Measurements from ENCODE around the gene THRA. TPM values are rescaled to one million over a fixed set of nuclear protein-coding genes. Genes with fewer than 3 reads are reported as not detected.

THRA gene
- total and polyA plus RNA-seq, 11 donors, result 50.6 to 105 (median 69.8) TPM

DNA sequence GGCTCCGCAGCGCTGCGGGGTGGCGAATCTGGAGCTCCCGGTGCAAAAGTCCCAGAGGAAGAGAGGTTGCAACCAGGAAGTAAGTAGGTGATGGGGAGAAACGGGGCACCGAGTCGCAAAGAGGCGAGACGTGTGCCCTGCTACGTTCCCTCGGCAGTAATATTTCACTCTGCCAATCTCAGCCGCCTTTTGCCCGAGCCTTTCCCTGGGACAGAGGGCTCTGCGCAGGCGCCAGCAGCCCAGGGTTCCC, 37.6 kb downstream of the THRA start, which contains the start of gene NR1D1:
NR1D1 (minus strand) TSS at position 171 of the 250 bp plus-strand sequence. CDS start 495 bp downstream, outside the sequence.
- WGBS, 4 donors, result 0 to 1% (median 0%) methylated on average over 16 of the region's 16 CpGs
- Histone ChIP-seq H3K9me3 (no peaks in the 10 kb centered on the region), H3K27ac (peak within 1 kb of the TSS; percentile 78 to 100 (median 98)), H3K4me1 (peaks cover 20 to 92% (median 76%) of the 10 kb centered on the region in 12 donors), H3K27me3 (no peaks in the 10 kb centered on the region), H3K36me3 (peaks cover 0 to 34% (median 26%) of the 10 kb centered on the region in 9 donors), H3K4me3 (peak within 1 kb of the TSS; percentile 72 to 100 (median 84))
- DNase-seq (no peak), ATAC-seq (no peak)
- TF ChIP-seq CTCF (IDR thresholded peaks at IDR 0.05) (no peak), POLR2A (IDR thresholded peaks at IDR 0.05) (peak; percentile 77 to 83)
- intact Hi-C loops (cut with DNase I), result loop anchor here in 1 of 10 donors (1.0 kb wide), 1 partner anchor 11 kb away; no protein-coding TSS in a partner anchor

GRCh38 chr17:40100669-40101366, 38.1 kb downstream of the THRA start:
- Histone ChIP-seq H3K36me3 (peaks cover 0 to 30% (median 21%) of the 10 kb centered on the region in 9 donors), H3K4me3 (peak overlapping the region; percentile 72 to 100 (median 84)), H3K9me3 (no peaks in the 10 kb centered on the region), H3K27me3 (no peaks in the 10 kb centered on the region), H3K4me1 (peaks cover 20 to 92% (median 73%) of the 10 kb centered on the region in 12 donors), H3K27ac (peak overlapping the region; percentile 78 to 100 (median 98))
- intact Hi-C loops (cut with DNase I), result loop anchor here in 1 of 10 donors (1.0 kb wide), 1 partner anchor 10 kb away; no protein-coding TSS in a partner anchor
- 0 to 1% (median 1%) methylated on average over 22 to 25 of the region's 25 CpGs for WGBS, 4 donors
- DNase-seq (peak; percentile 98 to 100 (median 99)), ATAC-seq (peak; percentile 63 to 73 (median 68))
- TF ChIP-seq CTCF (IDR thresholded peaks at IDR 0.05), result no peak
- peak in 1 of 2 donors; percentile 59 for TF ChIP-seq POLR2A (IDR thresholded peaks at IDR 0.05)

GRCh38 chr17:40101367-40102210, 38.8 kb downstream of the THRA start:
- Histone ChIP-seq H3K27ac (peak overlapping the region in 11 of 12 donors; percentile 88 to 100 (median 98)), H3K4me1 (peaks cover 20 to 92% (median 73%) of the 10 kb centered on the region in 12 donors), H3K9me3 (no peaks in the 10 kb centered on the region), H3K4me3 (peak overlapping the region in 10 of 12 donors; percentile 72 to 100 (median 84)), H3K27me3 (no peaks in the 10 kb centered on the region), H3K36me3 (peaks cover 0 to 22% (median 13%) of the 10 kb centered on the region in 9 donors)
- WGBS, 4 donors, result 65 to 80% (median 72%) methylated on average over 16 of the region's 16 CpGs
- TF ChIP-seq POLR2A (IDR thresholded peaks at IDR 0.05), result no peak
- TF ChIP-seq CTCF (IDR thresholded peaks at IDR 0.05), result no peak
- intact Hi-C loops (cut with DNase I), result no loop called here
- ATAC-seq (no peak), DNase-seq (no peak)
